EL (cell line): Measurements from ENCODE around the gene PRKG1.

Experiments used
- DNase-seq: peaks from one replicate; pipeline ENCODE4 v3.0.0-alpha.2; 2016

The PRKG1 gene

DNA sequence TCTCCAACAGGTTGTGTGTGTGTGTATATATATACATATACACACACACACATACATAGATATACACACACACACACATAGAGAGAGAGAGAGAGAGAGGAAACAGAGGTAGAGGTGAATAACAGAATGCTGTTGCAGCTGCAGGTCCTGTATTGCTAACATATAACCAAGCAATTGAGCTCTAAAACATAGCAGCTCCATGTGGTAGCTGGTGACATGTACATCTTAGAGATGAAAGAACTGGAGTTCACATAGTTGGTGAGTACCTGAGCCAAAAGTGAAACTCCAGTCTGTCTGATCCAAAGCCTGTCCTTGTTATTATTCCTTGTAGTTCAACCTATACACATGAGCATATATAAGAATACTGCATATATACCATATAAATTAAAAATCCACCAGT lies 778.0 kb downstream of the PRKG1 start:
- no peak for DNase-seq

DNA sequence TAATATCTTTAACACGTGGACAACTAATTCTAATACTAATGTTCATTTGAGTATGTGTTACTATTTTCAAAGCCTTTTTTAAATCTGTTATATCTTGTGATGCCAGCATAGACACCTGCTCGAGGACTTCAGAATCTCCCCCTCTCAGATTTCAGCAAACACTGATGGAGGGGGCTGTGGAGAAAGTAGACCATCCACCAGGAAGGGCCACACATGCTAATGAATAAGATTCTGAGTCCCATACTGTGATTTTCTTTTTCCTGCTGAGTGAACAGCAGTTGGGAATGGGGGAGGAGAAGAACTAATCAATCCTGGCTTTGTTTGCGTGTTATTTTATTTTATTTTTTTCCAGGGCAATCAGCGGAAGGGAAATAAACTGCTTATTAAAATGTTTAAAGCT lies 783.0 kb downstream of the PRKG1 start:
- no peak for DNase-seq

GRCh38 chr10:51860257-51860656 lies 786.0 kb downstream of the PRKG1 start:
- peak; percentile 9 for DNase-seq

GRCh38 chr10:51861051-51861450 lies 786.8 kb downstream of the PRKG1 start:
- DNase-seq = no peak

DNA sequence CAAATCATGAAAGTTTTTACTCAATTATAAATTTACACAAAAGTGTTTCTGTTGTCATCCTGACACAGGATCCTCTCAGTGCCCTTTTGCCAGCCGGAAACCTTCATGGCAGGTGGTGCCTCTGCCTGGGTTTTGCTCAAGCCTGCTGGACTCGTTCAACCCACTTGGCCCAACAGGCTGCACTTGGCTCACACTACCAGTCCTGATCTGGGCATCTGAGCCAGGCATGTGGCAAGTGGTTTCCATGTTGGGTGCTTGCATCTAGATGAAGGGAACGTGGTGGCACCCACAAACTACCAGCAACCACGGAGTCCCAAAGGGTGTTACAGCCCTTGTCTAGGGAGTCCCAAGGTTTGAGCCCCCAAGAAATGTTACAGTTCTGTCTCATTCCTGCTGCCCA lies 787.4 kb downstream of the PRKG1 start:
- DNase-seq = no peak

DNA sequence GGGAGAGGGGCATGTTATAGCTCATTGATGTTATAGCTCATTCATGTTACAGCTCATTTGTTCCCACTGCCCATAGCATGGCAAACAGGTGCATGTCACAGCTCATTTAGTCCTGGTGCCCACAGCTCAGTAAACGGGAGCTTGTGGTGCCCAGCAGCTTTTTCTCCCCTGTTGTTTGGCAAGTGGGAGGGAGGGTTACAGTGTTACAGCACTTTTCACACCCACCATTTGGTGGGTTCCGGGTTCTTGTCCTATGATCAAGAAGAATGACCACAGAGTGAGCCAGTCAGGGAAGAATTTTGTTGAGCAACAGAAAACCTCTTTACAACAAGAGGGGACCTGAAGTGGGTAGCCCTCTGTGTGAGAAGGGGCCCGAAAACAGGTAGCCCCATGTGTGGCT lies 787.9 kb downstream of the PRKG1 start:
- no peak for DNase-seq

GRCh38 chr10:51867956-51868355 lies 793.7 kb downstream of the PRKG1 start:
- DNase-seq = peak; percentile 69

DNA sequence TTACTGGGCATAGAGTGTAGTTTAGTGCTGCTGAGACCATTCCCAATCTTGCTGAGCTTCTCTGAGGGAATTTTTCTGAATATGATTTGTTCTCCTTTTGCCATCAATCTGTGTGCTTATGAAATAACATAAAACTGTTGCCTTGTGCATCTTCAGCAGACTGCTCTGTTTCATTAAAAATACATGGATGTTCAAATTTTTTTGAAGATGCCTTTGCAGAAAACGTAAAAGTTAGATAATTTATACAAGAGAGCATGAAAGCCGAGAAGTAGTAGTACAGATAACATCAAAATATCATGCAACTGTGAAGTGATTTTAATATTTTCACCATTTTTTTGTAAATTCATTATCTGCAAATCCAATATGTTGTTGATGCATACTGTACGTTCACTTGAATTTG lies 799.8 kb downstream of the PRKG1 start:
- DNase-seq = no peak

- no peak for DNase-seq
Measured at GRCh38 chr10:51875610-51876009, 801.3 kb downstream of the PRKG1 start.

- no peak for DNase-seq
Measured at GRCh38 chr10:51876503-51876902, 802.2 kb downstream of the PRKG1 start.

GRCh38 chr10:51876979-51877378 lies 802.7 kb downstream of the PRKG1 start:
- no peak for DNase-seq

DNA sequence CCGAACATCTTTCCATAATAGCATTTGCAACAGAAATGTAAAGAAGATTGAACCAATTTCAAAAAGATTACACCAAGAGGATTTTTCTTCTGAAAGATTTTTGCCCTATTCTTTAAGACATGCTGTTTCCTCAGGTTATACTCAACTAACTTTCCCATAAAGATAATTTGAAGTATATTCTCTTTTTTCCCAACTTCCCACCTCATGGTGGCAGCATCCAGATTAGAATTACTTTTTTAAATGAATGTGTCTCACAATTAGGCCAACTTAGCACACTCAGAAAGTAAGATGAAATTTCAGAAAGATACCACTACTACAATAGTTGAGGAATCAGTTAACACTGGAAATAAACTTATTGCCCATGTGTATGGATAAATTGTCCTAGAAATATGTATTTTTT lies 803.3 kb downstream of the PRKG1 start:
- DNase-seq = no peak

- DNase-seq = peak; percentile 1
Measured at GRCh38 chr10:51878695-51879094, 804.4 kb downstream of the PRKG1 start.

DNA sequence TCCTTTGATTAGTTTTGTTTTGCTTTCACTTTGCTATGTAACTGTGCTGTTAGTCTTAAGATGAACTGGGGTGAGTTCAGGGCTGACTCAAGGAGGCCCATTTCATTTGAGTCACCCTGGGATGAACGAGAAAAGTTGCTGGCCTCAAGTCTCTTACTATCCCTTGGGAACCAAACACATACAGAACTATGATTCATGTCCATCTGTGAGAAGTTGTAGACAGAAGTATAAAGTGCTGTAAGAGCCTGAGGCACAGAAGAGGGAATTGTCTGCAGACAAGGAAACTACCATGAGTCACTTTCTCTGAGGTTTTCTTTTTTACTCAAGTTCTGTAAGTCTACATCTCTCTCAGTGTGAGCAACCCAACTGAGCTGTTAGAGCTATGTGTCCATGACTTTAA lies 805.0 kb downstream of the PRKG1 start:
- peak; percentile 92 for DNase-seq

- DNase-seq = no peak
Measured at GRCh38 chr10:51881213-51881612, 806.9 kb downstream of the PRKG1 start.

DNA sequence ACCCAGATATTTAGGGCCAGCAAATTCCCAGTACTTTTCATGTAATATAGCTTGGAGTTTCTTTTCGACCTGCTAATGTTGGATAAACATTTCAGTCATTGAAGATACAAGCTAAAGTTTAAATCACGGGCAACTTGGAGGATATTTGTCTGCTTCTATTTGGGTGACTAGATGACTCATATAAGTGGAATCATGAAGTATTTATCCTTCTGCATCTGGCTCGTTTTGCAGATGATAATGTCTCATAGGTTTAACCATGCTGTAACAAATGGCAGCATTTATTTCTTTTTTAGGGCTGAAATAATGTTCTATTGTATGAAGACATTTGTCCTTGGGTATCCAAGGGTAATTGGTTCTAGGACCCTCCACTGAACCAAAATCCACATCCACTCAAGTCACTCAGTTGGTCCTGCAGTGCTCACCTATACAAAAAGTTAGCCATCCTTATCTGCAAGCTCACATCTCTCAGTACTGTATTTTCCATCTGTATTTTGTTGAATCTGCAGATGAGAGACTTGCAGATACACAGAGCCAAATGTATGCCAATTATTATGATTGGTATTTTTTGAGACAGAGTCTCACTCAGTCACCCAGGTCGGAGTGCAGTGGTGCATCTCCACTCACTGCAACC lies 812.3 kb downstream of the PRKG1 start:
- DNase-seq = peak; percentile 40

- DNase-seq = no peak
Measured at GRCh38 chr10:51888263-51888662, 814.0 kb downstream of the PRKG1 start.

GRCh38 chr10:51892313-51892712 lies 818.0 kb downstream of the PRKG1 start:
- DNase-seq = no peak

DNA sequence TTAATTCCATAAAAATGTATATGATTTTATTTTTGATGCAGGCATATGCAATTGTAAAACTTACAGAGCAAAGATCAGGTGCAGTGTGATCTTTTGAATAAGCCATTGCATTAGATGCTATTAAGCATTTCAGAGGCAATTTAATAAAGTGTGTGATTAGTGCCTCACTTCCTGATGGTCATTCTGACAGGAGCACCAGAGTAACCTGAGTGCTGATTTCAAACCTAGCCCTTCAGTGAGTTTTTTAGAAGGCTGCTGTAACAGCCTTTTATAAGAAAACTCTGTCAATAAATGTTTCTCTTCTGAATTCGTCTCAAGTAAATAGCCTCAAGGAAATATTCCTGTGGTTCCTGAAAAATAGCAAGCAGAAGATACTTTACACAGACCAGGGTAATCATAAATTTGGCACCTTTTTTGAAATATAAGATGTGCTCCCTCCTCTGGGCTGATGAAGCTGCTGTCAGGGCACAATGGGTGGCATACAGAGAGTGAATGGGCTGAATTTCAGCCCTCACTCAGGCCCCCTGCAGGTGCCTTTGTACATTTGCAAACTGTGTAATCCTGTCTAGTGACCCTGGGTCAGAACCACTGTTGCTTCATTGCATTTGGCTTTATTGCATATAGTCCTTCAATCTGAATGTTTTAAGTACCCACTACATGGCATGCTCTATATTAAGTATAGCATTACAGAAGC lies 818.8 kb downstream of the PRKG1 start:
- DNase-seq = peak; percentile 4

DNA sequence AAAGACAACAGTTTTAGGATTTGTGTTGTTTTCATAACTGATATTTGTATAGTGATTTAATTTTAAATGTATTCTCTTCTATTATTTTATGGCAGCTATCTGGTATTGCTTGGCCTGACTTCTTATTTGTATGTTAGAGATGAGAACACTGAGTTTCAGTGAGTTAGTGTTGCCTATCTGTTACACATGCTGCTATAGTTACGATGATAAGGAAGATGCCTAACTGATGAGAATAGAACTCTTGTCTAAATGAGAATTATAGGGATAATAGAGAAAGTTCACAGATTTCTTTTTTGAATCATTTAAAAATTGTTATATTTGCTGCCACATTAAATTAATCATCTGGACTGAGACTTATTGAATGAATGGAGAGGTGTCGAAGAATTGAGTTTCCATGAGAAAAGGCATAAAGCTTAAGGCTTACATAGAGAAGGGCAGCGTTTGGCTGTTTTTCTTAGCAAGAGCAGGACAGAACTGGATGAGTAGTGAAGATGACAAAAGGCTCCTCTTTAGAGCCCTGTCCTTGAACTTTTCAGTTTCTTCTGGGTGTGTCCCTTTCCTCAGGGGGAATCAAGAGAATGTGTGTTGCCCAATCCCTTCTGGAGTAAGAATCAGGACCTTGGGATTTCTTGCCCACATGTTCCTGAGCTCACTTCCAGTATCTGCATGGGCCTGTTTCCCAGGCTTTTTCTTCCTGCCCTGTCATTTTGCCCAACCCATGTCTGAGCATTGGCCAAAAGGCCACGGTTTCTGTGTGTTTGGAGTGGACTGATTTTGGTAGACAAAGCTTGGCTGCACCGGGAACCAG lies 820.7 kb downstream of the PRKG1 start:
- peak; percentile 12 for DNase-seq

DNA sequence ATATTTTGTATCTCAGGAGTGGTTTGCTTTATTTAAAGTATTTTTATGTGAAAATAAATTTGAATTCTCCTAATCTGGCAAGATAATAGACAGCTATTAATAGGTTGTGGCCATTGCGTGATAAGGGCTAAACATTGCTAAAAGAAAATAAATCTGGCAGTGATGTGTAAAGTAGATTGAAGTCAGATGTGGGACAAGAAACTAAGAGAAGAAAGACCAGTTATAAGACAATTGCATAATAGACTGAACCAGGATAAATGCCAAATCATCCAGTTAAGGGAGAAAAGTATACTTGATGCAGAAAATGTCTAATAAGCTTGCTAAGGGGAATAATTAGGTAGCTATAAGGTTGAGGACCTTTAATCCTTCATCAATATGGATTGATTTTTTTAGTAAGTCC lies 822.6 kb downstream of the PRKG1 start:
- peak; percentile 1 for DNase-seq

- DNase-seq = no peak
Measured at GRCh38 chr10:51897560-51897959, 823.3 kb downstream of the PRKG1 start.

GRCh38 chr10:51900180-51900579 lies 825.9 kb downstream of the PRKG1 start:
- no peak for DNase-seq

GRCh38 chr10:51903675-51904074 lies 829.4 kb downstream of the PRKG1 start:
- DNase-seq = no peak
